ENCODE results near the gene NADK. TPM values are rescaled to one million over a fixed set of nuclear protein-coding genes. Genes with fewer than 3 reads are reported as not detected.

NADK gene
- total and polyA plus RNA-seq, 2 of the 13 experiments (the other 11 are each of a cell fraction or from before 2014, with no cell fraction given), result 56.6 to 60.1 TPM

DNA sequence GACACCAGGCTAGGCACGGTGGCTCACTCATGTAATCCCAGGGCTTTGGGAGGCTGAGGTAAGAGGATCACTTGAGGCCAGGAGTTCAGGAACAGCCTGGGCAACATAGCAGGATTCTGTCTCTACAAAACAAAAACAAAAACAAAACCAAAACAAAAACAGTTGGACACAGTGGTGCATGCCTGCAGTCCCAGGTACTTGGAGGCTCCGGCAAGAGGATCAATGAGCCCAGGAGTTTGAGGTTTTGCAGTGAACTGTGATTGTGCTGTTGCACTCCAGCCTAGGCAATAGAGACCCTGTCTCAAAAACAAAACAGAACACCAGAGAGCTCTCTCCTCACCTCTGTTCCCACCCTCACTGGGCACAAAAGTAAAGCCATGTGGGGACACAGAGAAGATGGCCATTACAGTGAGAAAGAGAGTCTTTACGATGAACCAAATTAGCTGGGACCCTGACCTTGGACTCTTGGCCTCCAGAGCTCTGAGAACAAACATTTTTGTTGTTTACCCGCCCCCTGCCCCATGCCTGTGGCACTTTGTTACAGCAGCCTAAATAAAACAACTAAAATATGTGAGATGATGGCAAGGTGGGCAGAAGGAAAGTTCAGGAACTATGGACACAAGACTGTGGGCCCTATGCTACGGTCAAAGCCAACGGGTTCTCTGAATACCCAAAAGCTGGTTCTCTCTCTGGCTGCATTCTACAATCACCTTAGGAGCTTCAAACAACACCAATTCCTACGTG is 9.8 kb downstream of the NADK start (continued):
- TF ChIP-seq, protein P1, sequence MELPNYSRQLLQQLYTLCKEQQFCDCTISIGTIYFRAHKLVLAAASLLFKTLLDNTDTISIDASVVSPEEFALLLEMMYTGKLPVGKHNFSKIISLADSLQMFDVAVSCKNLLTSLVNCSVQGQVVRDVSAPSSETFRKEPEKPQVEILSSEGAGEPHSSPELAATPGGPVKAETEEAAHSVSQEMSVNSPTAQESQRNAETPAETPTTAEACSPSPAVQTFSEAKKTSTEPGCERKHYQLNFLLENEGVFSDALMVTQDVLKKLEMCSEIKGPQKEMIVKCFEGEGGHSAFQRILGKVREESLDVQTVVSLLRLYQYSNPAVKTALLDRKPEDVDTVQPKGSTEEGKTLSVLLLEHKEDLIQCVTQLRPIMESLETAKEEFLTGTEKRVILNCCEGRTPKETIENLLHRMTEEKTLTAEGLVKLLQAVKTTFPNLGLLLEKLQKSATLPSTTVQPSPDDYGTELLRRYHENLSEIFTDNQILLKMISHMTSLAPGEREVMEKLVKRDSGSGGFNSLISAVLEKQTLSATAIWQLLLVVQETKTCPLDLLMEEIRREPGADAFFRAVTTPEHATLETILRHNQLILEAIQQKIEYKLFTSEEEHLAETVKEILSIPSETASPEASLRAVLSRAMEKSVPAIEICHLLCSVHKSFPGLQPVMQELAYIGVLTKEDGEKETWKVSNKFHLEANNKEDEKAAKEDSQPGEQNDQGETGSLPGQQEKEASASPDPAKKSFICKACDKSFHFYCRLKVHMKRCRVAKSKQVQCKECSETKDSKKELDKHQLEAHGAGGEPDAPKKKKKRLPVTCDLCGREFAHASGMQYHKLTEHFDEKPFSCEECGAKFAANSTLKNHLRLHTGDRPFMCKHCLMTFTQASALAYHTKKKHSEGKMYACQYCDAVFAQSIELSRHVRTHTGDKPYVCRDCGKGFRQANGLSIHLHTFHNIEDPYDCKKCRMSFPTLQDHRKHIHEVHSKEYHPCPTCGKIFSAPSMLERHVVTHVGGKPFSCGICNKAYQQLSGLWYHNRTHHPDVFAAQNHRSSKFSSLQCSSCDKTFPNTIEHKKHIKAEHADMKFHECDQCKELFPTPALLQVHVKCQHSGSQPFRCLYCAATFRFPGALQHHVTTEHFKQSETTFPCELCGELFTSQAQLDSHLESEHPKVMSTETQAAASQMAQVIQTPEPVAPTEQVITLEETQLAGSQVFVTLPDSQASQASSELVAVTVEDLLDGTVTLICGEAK (IDR thresholded peaks at IDR 0.05), result no peak
- TF ChIP-seq, protein P1 (CRISPR knock-in tag; IDR thresholded peaks at IDR 0.05), result no peak
- peak; percentile 46; the same call in 1 of the 2 replicates for TF ChIP-seq FOXK1 (CRISPR knock-in tag; IDR thresholded peaks at IDR 0.05; ENCODE audit: borderline replicate concordance, low read depth)
- TF ChIP-seq NFKB2 (CRISPR knock-in tag; IDR thresholded peaks at IDR 0.05; ENCODE audit: borderline replicate concordance), result no peak
- TF ChIP-seq PHB2 (IDR thresholded peaks at IDR 0.05; ENCODE audit: partially characterized antibody), result no peak
- TF ChIP-seq ZNF382 (CRISPR knock-in tag; IDR thresholded peaks at IDR 0.05; ENCODE audit: borderline replicate concordance), result no peak
- TF ChIP-seq, protein P2, sequence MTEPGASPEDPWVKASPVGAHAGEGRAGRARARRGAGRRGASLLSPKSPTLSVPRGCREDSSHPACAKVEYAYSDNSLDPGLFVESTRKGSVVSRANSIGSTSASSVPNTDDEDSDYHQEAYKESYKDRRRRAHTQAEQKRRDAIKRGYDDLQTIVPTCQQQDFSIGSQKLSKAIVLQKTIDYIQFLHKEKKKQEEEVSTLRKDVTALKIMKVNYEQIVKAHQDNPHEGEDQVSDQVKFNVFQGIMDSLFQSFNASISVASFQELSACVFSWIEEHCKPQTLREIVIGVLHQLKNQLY (CRISPR knock-in tag; IDR thresholded peaks at IDR 0.05), result 0 out of 2 replicates have a peak, but pooled peaks have one; percentile 20
- TF ChIP-seq, protein P3, sequence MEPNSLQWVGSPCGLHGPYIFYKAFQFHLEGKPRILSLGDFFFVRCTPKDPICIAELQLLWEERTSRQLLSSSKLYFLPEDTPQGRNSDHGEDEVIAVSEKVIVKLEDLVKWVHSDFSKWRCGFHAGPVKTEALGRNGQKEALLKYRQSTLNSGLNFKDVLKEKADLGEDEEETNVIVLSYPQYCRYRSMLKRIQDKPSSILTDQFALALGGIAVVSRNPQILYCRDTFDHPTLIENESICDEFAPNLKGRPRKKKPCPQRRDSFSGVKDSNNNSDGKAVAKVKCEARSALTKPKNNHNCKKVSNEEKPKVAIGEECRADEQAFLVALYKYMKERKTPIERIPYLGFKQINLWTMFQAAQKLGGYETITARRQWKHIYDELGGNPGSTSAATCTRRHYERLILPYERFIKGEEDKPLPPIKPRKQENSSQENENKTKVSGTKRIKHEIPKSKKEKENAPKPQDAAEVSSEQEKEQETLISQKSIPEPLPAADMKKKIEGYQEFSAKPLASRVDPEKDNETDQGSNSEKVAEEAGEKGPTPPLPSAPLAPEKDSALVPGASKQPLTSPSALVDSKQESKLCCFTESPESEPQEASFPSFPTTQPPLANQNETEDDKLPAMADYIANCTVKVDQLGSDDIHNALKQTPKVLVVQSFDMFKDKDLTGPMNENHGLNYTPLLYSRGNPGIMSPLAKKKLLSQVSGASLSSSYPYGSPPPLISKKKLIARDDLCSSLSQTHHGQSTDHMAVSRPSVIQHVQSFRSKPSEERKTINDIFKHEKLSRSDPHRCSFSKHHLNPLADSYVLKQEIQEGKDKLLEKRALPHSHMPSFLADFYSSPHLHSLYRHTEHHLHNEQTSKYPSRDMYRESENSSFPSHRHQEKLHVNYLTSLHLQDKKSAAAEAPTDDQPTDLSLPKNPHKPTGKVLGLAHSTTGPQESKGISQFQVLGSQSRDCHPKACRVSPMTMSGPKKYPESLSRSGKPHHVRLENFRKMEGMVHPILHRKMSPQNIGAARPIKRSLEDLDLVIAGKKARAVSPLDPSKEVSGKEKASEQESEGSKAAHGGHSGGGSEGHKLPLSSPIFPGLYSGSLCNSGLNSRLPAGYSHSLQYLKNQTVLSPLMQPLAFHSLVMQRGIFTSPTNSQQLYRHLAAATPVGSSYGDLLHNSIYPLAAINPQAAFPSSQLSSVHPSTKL (CRISPR knock-in tag; IDR thresholded peaks at IDR 0.05), result peak; percentile 72
- TF ChIP-seq CENPX (CRISPR knock-in tag; IDR thresholded peaks at IDR 0.05), result no peak
- no peak for TF ChIP-seq ZNF484 (CRISPR knock-in tag; IDR thresholded peaks at IDR 0.05; ENCODE audit: borderline replicate concordance, low read depth)
- no peak for TF ChIP-seq SP140L (CRISPR knock-in tag; IDR thresholded peaks at IDR 0.05; ENCODE audit: borderline replicate concordance)

Measured in HepG2 (cell line).